ENCODE results near the gene TMED8. TPM values are rescaled to one million over a fixed set of nuclear protein-coding genes. Genes with fewer than 3 reads are reported as not detected.
A peak's percentile ranks its signal among the peaks of the same experiment; 100 is the strongest.
"Not testable (repeated sequence)": the region's sequence is repeated elsewhere in the genome, so short reads cannot be mapped to it uniquely, and the experiment has no call there.

Gene TMED8, protein sequence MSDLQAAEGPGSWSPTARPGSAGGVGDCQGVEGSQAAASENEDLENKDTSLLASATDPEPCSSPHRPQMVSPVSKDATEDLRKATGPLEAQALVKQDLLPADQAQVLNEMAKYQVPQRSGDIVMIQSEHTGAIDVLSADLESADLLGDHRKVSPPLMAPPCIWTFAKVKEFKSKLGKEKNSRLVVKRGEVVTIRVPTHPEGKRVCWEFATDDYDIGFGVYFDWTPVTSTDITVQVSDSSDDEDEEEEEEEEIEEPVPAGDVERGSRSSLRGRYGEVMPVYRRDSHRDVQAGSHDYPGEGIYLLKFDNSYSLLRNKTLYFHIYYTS
- 2.2 and 3.7 TPM in 2 replicates for total RNA-seq (2014; rRNA removed; shearing (Covaris generic); ENCODE audit: low replicate concordance)

DNA sequence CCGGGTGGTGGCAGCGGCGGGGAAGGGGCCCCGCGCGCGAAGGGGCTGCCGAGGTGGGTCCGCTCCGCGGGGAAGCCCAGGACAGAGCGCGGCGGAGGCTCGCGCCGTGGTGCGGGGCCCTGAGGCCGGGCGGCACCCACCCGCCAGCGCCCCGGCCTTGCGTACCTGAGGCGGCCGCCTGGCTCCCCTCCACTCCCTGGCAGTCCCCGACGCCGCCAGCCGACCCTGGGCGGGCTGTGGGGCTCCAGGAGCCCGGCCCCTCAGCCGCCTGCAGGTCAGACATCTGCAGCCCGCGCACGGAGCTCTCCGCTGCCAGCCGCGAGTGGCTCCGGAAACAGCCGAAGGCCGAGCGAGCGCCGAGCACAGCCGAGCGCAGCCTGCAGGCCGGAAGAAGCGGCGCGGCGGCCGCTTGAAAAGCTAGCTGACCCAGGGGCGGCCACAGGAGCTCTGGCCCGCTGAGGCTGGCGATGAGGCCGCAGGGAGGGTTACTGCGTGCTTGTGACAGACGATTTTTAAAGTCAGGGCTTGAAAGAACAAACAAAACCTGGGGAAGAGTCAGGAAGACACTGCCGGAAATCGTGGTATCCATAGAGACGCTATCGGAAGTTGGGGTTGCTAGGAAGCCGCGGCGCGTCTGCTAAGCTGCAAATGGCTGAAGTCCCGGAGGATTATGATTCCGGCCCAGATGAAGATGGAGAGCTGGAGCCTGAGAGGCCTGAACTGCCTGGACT is at the start of gene TMED8, which contains the start of gene SAMD15:
TMED8 (minus strand) TSS at position 324 of the 731 bp plus-strand sequence; CDS start at position 283, 41 bp downstream.
SAMD15 (plus strand) TSS at position 609 of the 731 bp plus-strand sequence; CDS start at position 649, 40 bp downstream.
- in situ Hi-C loops (cut with HindIII; ENCODE audit: low pct_unique_long_range_greater_than_20kb, low sequenced_read_pairs) = no loop called here
- peak; percentile 86 for DNase-seq (ENCODE audit: low read depth)

DNA sequence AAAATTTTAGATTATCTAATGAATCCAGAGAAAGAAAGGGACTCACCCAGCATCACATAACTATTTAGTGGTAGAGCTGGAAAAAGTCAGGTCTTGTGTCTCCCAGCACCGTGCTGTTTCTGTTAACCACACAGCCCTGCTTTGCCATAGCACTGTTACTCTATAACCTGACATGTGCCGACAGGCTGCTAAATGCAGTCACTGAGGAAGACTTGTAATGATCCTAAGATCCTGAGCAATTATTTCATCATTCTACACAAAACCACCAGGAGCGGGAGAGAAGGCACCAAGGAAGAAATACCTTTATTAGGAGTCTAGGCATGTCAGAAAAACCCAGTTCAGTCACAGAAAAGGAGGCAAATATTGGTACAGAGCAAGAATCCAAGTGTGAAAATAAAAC is 49.5 kb upstream of the TMED8 start:
- no peak for DNase-seq (ENCODE audit: low read depth)
- in situ Hi-C loops (cut with HindIII; ENCODE audit: low pct_unique_long_range_greater_than_20kb, low sequenced_read_pairs) = no loop called here

DNA sequence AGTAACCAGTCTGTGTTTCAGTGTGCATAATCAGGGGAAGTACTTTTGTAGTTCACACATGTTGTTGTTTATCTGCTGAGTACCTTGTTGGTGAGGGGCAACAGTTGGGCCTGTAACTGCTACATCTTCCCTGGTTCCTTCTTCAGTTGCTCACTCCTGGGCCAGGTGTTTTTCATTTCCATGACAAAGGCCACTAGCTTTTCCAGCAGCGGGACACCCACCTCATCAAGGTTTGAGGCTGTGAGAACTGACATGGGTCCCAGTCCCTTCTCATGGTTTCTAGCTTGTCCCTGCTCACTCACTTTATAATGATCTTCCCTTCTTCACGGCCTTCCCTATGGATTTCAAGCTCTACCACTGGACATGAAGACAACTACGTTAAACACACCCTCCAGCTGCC is 48.0 kb upstream of the TMED8 start:
- DNase-seq (ENCODE audit: low read depth) = no peak
- in situ Hi-C loops (cut with HindIII; ENCODE audit: low pct_unique_long_range_greater_than_20kb, low sequenced_read_pairs) = no loop called here

DNA sequence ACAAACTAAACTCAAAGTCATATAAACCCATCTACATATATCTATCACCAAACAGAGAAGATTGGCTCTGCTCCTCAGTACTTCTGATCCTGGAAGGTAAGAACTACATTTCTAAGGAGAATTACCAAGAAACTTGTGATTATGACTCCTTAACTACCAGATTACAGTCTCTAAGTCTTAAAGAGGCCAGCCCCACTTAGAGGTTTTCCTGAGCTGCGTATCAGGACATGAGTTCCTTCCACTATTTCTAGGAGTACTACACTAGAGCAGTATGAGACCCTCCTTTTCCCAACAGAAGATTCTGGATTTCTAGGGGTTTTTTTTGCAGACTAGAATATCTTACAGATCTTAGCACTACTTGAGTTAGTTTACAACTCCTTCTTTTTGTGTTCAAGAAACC is 46.5 kb upstream of the TMED8 start, which contains the start of gene NOXRED1:
NOXRED1 (minus strand) TSS at position 101 of the 400 bp plus-strand sequence. CDS start 634 bp downstream, outside the sequence.
- no peak for DNase-seq (ENCODE audit: low read depth)
- in situ Hi-C loops (cut with HindIII; ENCODE audit: low pct_unique_long_range_greater_than_20kb, low sequenced_read_pairs) = no loop called here

DNA sequence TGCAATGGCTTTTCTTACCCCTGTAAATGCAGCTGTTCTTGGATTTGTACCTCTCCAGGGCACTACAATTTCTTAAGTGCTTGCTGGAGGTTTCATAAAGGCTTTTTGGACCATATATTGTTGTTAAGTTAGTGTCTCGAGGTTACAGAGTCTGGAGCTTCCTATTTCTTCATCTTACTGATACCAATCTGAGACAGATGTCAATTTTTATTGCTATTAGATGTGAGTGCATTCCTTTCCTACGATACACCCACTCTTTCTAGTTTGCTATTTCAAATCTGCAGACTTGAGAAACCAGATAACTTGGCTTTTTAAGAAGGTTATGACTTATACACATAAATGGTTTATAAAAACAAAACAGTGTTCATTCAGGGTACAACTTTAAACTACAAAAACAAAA is 44.3 kb upstream of the TMED8 start:
- DNase-seq (ENCODE audit: low read depth) = no peak
- in situ Hi-C loops (cut with HindIII; ENCODE audit: low pct_unique_long_range_greater_than_20kb, low sequenced_read_pairs) = no loop called here

DNA sequence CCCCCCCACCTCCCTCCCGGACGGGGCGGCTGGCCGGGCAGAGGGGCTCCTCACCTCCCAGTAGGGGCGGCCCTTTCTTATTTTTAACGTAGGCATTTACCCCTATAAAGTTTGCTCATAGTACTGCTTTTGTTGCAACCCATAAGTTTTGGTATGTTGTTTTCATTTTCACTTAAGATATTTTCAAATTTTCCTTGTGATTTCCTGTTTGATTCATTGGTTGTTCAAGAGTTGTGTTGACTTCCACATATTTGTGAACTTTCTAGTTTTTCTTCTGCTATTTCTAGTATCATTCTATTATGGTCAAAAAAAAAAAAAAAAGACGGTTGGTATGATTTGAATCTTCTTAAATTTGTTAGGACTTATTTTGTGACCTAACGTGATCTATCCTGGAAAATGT is 39.9 kb upstream of the TMED8 start:
- no peak for DNase-seq (ENCODE audit: low read depth)
- in situ Hi-C loops (cut with HindIII; ENCODE audit: low pct_unique_long_range_greater_than_20kb, low sequenced_read_pairs) = no loop called here

DNA sequence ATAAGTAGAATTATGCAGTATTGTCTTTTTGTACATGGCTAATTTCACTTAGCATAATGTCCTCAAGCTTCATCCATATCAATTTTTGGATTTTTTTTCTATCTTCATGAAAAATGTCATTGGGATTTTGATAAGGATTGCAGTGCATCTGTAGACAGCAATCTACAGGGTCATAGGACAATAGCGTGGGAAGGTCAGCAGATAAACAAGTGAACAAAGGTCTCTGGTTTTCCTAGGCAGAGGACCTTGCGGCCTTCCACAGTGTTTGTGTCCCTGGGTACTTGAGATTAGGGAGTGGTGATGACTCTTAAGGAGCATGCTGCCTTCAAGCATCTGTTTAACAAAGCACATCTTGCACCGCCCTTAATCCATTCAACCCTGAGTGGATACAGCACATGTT is 39.2 kb upstream of the TMED8 start:
- in situ Hi-C loops (cut with HindIII; ENCODE audit: low pct_unique_long_range_greater_than_20kb, low sequenced_read_pairs); DNase-seq (ENCODE audit: low read depth): not testable (repeated sequence)

DNA sequence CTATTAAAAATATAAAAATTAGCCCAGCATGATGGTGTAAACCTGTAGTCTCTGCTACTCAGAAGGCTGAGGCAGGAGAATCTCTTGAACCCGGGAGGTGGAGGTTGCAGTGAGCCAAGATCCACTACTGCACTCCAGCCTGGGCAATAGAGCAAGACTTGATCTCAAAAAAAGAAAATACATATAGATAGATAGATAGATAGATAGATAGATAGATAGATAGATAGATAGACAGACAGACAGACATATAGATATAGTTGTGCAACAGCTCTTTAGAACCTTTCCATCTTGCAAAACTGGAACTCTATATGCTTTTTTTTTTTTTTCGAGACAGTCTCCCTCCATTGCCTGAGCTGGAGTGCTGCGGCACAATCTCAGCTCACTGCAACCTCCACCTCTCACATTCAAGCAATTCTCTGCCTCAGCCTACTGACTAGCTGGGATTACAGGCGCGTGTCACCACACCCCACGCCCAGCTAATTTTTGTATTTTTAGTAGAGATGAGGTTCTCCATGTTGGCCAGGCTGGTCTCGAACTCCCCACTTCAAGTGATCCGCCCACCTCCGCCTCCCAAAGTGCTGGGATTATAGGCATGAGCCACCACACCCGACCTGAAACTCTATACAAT is 38.6 kb upstream of the TMED8 start:
- in situ Hi-C loops (cut with HindIII; ENCODE audit: low pct_unique_long_range_greater_than_20kb, low sequenced_read_pairs); DNase-seq (ENCODE audit: low read depth): not testable (repeated sequence)

DNA sequence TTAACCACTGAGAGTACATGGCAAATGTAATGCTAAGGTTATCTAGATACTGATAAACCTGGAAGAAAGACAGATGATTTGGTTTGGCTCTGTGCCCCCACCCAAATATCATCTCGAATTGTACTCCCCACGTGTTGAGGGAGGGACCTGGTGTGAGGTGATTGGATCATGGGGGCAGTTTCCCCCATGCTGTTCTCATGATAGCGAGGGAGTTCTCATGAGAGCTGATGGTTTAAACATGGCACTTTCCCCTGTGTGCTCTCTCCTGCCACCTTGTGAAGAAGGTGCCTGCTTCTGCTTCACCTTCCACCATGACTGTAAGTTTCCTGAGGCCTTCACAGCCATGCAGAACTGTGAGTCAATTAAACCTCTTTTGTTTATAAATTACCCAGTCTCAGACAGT is 32.2 kb upstream of the TMED8 start:
- in situ Hi-C loops (cut with HindIII; ENCODE audit: low pct_unique_long_range_greater_than_20kb, low sequenced_read_pairs) = no loop called here
- DNase-seq (ENCODE audit: low read depth) = no peak

DNA sequence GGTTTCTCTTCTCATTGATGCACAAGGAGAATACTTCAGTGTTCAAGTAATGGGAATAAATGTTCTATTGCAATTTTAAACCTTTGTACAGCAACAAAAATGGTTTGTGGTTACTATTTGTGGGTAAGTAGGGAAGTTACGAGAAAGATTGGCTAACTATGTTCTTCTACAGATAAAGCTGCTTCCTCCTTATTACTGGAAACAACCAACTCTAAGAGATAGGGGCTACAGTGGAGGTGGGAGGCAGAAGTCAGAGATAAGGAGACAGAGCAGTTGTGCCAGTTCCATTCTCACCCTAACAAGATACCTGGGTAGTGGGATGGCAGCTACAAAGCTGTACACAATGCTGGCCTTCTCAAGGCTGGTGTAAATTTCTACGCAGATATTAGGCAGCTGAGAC is 30.3 kb upstream of the TMED8 start:
- in situ Hi-C loops (cut with HindIII; ENCODE audit: low pct_unique_long_range_greater_than_20kb, low sequenced_read_pairs) = no loop called here
- no peak for DNase-seq (ENCODE audit: low read depth)

DNA sequence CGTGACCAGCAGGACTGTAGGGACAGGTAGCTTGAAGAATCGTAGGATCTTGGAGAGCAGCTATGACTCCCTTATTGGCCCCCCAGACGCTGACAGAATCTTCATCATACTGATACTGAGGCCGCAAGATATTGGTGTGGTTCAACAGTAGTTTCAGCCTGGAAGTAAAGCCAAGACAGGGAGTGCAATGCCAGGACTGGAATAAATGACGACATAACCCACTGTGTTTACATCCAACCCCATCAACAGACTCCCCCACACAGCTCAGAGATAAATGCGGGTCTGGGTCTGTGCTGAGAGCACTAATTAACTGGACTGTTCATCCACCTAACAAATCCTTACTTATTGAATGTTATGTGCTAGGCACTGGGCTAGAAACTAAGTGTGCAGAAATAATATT is 29.8 kb upstream of the TMED8 start:
- in situ Hi-C loops (cut with HindIII; ENCODE audit: low pct_unique_long_range_greater_than_20kb, low sequenced_read_pairs) = no loop called here
- DNase-seq (ENCODE audit: low read depth) = no peak

DNA sequence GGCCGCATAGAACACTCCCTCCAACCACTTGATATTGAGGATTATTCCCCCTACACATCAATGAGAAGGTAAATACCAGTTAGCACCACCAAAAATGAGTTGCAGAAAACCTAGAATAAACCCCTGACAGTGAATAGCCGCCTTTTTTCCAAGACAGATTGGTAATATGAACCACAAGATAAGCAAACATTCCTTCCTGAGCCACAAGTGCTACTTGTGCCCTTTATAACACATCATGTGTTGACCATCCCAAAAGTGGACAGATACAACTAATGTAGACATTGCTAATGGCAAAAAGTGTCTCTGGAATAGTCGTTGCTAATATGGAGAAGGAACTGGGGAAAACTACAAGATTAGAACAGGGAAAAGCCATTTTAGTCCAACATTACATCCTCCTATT is 29.2 kb upstream of the TMED8 start:
- in situ Hi-C loops (cut with HindIII; ENCODE audit: low pct_unique_long_range_greater_than_20kb, low sequenced_read_pairs) = no loop called here
- no peak for DNase-seq (ENCODE audit: low read depth)

DNA sequence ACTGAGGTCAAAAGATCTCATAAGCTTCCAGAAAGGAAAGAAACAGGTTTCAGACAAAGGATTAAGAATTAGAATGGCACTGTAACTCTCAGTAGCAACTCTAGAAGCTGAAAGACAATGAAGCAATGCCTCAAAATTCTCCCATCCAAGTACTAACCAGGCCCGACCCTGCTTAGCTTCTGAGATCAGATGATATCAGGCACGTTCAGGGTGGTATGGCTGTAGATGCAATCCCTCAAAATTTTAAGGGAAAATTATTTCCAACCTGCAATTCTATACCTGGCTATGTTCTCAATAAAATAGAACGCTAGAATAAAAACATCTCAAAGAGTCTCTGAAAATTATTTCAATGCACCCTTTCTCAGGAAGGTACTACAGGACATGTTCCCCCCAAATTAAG is 26.9 kb upstream of the TMED8 start:
- DNase-seq (ENCODE audit: low read depth) = no peak
- in situ Hi-C loops (cut with HindIII; ENCODE audit: low pct_unique_long_range_greater_than_20kb, low sequenced_read_pairs) = no loop called here

DNA sequence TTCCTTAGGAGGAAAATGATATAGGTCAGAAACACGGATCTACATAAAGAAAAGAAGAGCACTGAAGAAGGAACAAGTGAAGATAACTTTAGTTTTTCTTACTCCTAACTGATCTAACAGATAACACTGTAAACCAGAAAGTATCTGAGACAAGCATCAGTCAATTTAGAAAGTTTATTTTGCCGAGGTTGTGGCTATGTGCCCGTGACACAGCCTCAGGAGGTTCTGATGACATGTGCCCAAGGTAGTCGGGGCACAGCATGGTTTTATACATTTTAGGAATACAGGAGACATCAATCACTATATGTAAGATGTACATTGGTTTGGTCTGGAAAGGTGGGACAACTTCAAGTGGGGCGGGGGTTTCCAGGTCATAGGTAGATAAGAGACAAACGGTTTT is 23.3 kb upstream of the TMED8 start:
- in situ Hi-C loops (cut with HindIII; ENCODE audit: low pct_unique_long_range_greater_than_20kb, low sequenced_read_pairs) = no loop called here
- no peak for DNase-seq (ENCODE audit: low read depth)

DNA sequence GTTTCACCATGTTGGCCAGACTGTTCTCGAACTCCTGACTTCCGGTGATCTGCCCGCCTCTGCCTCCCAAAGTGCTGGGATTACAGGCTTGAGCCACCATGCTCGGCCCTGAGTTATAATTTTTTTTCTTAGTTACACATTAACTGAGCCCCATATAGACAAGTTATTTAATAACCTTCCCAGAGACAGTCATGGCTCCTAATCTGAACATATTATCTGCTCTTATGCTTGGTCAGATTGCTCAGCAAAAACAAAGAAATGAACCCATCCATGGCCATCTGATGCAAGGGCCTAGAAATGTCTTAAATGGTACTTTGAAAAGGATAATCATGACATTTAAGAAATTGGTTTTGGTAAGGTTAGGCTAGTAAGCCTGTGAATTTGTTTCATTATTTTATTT is 13.3 kb upstream of the TMED8 start:
- peak; percentile 47 for DNase-seq (ENCODE audit: low read depth)
- in situ Hi-C loops (cut with HindIII; ENCODE audit: low pct_unique_long_range_greater_than_20kb, low sequenced_read_pairs) = no loop called here

DNA sequence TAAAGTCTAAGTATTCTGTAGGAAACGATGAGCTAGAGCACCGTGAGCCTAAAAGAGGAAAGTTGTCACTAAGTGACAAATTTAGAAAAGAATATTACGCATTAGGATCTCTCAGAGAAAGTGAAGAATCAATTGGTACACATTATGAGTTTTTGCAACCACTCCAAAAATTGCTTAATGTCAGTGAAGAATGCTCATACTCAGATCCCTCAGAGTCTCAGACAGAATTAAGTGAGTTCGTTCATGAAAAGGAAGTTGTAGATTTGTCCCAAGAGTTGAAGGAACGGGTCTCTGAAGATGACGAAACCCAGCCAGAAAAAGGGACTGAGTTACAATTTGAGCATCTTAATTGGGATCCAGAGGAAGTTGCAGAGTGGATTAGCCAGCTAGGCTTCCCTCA is 1.8 kb upstream of the TMED8 start:
- in situ Hi-C loops (cut with HindIII; ENCODE audit: low pct_unique_long_range_greater_than_20kb, low sequenced_read_pairs) = no loop called here
- no peak for DNase-seq (ENCODE audit: low read depth)

DNA sequence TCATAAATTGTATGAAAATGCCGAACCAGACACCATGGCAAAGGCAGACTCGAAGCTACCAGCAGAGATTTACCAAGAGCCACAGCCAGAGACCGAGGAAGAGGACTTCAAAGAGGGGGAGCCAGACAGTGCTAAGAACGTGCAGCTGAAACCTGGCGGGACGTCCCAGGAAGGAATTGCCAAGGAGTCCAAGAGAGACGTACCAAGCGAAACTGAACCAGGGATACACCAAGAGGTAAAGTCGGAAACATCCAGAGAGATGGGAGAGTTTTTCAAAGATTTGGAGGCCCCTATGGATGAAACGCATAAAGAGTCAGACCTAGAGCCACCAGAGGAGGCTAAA is 579 bp upstream of the TMED8 start:
- in situ Hi-C loops (cut with HindIII; ENCODE audit: low pct_unique_long_range_greater_than_20kb, low sequenced_read_pairs) = no loop called here
- DNase-seq (ENCODE audit: low read depth) = no peak

DNA sequence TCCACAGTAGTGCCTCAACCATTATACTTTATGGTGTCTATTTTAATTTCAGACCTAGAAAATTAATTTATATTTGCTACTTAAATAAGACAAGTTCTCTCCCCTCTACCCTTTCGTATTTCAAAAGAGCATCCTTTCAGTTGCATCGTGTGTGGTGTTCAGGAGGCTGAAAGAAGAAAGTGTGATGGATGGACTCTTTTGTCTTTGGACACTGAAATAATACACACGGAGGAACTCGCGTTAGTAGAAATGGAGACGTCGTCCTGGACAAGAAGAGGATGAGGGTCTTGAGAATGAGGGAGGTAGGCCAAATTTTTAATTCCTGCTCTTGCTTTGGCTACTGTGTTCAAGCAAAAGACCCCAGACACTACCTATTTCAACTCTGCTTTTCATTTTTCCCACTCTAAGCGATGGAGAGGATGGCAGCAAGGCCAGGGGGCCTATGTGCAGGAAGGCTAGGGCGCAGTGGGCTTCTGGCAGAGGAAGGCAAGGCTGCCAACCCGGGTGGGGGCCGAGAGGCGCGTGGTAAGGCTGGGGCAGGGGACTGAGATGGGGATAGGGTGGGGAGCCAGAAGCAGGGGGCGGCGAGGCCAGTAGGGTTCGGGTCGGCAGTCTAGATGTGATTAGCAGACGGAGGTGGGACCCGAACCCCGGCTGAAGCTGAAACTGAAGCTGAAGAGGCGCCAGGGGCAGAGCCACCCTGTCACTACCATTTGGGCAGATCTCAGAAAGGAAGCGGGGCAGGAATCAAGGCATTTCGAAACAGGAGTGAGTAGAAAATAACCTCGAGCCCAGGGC is 722 bp downstream of the TMED8 start:
- in situ Hi-C loops (cut with HindIII; ENCODE audit: low pct_unique_long_range_greater_than_20kb, low sequenced_read_pairs) = no loop called here
- peak; percentile 3 for DNase-seq (ENCODE audit: low read depth)

Measured in Caki2 (cell line).